GM13976 (cell line): ENCODE results near the gene CADPS.

Experiments
- DNase-seq: peaks from one replicate; pipeline ENCODE4 v3.0.0; 2012; ENCODE audit warnings: low spot score
- CTCF ChIP-seq: IDR thresholded peaks from 2 replicates; pipeline ENCODE4 v1.5.1; 2012; ENCODE audit warnings: borderline replicate concordance, mild to moderate bottlenecking; ENCODE audit not compliant: insufficient read depth; ENCODE audit errors: extremely low read depth, missing control alignments, control extremely low read depth
- in situ Hi-C: fragments of 300-500 bp; cut with MboI; formaldehyde crosslinking; loops from one replicate; pipeline ENCODE4 v1.12.0; 2022; ENCODE audit warnings: low sequenced_read_pairs, mixed read lengths, inconsistent platforms; ENCODE audit not compliant: unreplicated experiment

CADPS gene

GRCh38 chr3:62679988-62680387 lies 195.2 kb downstream of the CADPS start:
- TF ChIP-seq CTCF = no peak
- DNase-seq = no peak
- in situ Hi-C loops = no loop called here

- in situ Hi-C loops = no loop called here
- TF ChIP-seq CTCF = no peak
- no peak for DNase-seq
Measured at GRCh38 chr3:62678841-62679240, 196.4 kb downstream of the CADPS start.

- in situ Hi-C loops = no loop called here
- DNase-seq = no peak
- no peak for TF ChIP-seq CTCF
Measured at GRCh38 chr3:62677926-62678325, 197.3 kb downstream of the CADPS start.

GRCh38 chr3:62676689-62677271 lies 198.4 kb downstream of the CADPS start:
- TF ChIP-seq CTCF = no peak
- in situ Hi-C loops = no loop called here
- DNase-seq = no peak

GRCh38 chr3:62675492-62675891 lies 199.7 kb downstream of the CADPS start:
- in situ Hi-C loops = no loop called here
- DNase-seq = no peak
- TF ChIP-seq CTCF = no peak

- in situ Hi-C loops = loop anchor here (25.0 kb wide), 1 partner anchor 564 kb away; no protein-coding TSS in a partner anchor
- no peak for TF ChIP-seq CTCF
- DNase-seq = no peak
Measured at GRCh38 chr3:62672988-62673313, 202.3 kb downstream of the CADPS start.

GRCh38 chr3:62672270-62672987 lies 202.8 kb downstream of the CADPS start:
- TF ChIP-seq CTCF = no peak
- DNase-seq = no peak
- in situ Hi-C loops = loop anchor here (25.0 kb wide), 1 partner anchor 565 kb away; no protein-coding TSS in a partner anchor
